ENCODE data around the gene FOXK1. TPM values are rescaled to one million over a fixed set of nuclear protein-coding genes. Genes with fewer than 3 reads are reported as not detected.

Gene FOXK1
- total and polyA plus RNA-seq, 9 of the 15 experiments (the other 6 are each of a cell fraction or from before 2014, with no cell fraction given) = 0.32 to 45.5 (median 8.1) TPM

DNA sequence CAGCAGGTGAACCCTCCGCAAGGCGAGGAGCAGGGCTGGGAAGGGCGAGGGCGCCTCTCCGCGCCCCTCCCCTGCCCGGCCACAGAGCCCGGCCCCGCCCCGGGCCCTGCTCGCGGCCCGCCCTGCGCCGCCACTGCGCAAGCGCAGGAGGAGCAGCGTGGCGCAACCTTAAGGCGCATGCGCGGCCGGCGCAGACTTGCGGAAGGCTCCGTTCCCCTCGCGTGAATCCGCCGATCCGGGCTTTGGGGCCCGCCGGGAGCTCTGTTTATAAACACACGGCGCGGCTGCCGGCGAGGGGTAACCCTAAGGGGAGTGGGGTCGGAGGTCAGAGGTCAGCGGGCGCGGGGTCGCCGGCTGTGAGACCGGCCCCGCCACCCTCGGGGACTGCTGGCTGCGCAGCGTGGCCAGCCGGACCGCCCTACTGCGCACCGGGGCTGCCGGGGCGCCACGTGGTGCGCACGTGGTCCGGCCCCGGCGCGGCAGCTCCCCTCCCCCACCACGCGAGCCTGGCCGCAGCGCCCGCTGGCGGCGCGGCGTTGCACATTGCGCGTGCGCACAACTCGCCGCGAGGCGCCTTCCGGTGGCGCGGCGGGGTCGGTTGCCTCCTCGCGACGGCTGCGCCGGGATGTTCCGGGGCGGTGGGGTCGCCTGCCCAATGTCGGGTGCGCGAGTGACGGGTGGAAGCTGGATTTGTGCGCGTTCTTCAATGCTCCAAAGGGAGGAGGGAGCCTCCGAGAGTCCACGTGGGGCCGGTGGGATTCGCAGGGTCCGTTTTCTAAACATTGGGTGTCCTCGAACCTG is 40.2 kb upstream of the FOXK1 start (continued):
- TF ChIP-seq ZNF24 (IDR thresholded peaks at IDR 0.05) (peak; percentile 46; the same call in 1 of the 2 replicates), KLF1 (tag; IDR thresholded peaks at IDR 0.05) (peak; percentile 81), L3MBTL2 (IDR thresholded peaks at IDR 0.05) (peak; percentile 99), E2F3 (CRISPR knock-in tag; IDR thresholded peaks at IDR 0.05) (peak; percentile 87), SMAD4 (CRISPR knock-in tag; conservative IDR thresholded peaks at IDR 0.05) (peak; percentile 99), RBM15 (IDR thresholded peaks at IDR 0.05; ENCODE audit: insufficient read depth, low read length) (no peak), CBX8 (IDR thresholded peaks at IDR 0.05; ENCODE audit: borderline replicate concordance, extremely low read depth, low read depth, low read length, poor library complexity, severe bottlenecking) (no peak), ILF3 (IDR thresholded peaks at IDR 0.05; ENCODE audit: borderline replicate concordance) (peak; percentile 84; the same call in 1 of the 2 replicates), HNRNPL (IDR thresholded peaks at IDR 0.05; ENCODE audit: low read depth, low read length) (0 out of 2 replicates have a peak, but pooled peaks have one; percentile 15), ZBTB1 (CRISPR knock-in tag; IDR thresholded peaks at IDR 0.05; ENCODE audit: borderline replicate concordance, low read depth) (peak; percentile 78), CBX5 (IDR thresholded peaks at IDR 0.05; ENCODE audit: borderline replicate concordance, low read depth) (peak; percentile 42), ETS2 (tag; IDR thresholded peaks at IDR 0.05; ENCODE audit: borderline replicate concordance, poor library complexity, severe bottlenecking) (peak; percentile 72), TEAD4 (IDR thresholded peaks at IDR 0.05; ENCODE audit: low read length) (peak; percentile 49), TEAD4 (CRISPR knock-in tag; IDR thresholded peaks at IDR 0.05; ENCODE audit: borderline replicate concordance) (peak; percentile 84; the same call in 1 of the 2 replicates), CBFA2T3 (IDR thresholded peaks at IDR 0.05) (no peak), SRSF3 (IDR thresholded peaks at IDR 0.05; ENCODE audit: insufficient read depth, low read length) (no peak), HIVEP1 (CRISPR knock-in tag; IDR thresholded peaks at IDR 0.05) (peak; percentile 77; the same call in 1 of the 2 replicates), ZBED1 (IDR thresholded peaks at IDR 0.05) (peak; percentile 37; the same call in 1 of the 2 replicates), POLR2B (IDR thresholded peaks at IDR 0.05; ENCODE audit: low read depth, partially characterized antibody) (peak; percentile 87), RBFOX2 (IDR thresholded peaks at IDR 0.05; ENCODE audit: low read depth, low read length) (peak; percentile 98), TRIM24 (IDR thresholded peaks at IDR 0.05) (peak in 1 of 2 experiments; percentile 58; a peak in 1 of 4 replicates), ZKSCAN8 (CRISPR knock-in tag; IDR thresholded peaks at IDR 0.05) (no peak)
- TF ChIP-seq, protein P1, sequence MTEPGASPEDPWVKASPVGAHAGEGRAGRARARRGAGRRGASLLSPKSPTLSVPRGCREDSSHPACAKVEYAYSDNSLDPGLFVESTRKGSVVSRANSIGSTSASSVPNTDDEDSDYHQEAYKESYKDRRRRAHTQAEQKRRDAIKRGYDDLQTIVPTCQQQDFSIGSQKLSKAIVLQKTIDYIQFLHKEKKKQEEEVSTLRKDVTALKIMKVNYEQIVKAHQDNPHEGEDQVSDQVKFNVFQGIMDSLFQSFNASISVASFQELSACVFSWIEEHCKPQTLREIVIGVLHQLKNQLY (CRISPR knock-in tag; conservative IDR thresholded peaks at IDR 0.05) = peak; percentile 98 to 99
- TF ChIP-seq, protein P2, sequence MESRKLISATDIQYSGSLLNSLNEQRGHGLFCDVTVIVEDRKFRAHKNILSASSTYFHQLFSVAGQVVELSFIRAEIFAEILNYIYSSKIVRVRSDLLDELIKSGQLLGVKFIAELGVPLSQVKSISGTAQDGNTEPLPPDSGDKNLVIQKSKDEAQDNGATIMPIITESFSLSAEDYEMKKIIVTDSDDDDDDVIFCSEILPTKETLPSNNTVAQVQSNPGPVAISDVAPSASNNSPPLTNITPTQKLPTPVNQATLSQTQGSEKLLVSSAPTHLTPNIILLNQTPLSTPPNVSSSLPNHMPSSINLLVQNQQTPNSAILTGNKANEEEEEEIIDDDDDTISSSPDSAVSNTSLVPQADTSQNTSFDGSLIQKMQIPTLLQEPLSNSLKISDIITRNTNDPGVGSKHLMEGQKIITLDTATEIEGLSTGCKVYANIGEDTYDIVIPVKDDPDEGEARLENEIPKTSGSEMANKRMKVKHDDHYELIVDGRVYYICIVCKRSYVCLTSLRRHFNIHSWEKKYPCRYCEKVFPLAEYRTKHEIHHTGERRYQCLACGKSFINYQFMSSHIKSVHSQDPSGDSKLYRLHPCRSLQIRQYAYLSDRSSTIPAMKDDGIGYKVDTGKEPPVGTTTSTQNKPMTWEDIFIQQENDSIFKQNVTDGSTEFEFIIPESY (CRISPR knock-in tag; IDR thresholded peaks at IDR 0.05) = peak; percentile 82
- TF ChIP-seq, protein P3, sequence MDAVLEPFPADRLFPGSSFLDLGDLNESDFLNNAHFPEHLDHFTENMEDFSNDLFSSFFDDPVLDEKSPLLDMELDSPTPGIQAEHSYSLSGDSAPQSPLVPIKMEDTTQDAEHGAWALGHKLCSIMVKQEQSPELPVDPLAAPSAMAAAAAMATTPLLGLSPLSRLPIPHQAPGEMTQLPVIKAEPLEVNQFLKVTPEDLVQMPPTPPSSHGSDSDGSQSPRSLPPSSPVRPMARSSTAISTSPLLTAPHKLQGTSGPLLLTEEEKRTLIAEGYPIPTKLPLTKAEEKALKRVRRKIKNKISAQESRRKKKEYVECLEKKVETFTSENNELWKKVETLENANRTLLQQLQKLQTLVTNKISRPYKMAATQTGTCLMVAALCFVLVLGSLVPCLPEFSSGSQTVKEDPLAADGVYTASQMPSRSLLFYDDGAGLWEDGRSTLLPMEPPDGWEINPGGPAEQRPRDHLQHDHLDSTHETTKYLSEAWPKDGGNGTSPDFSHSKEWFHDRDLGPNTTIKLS (IDR thresholded peaks at IDR 0.05; ENCODE audit: borderline replicate concordance, low read depth) = peak; percentile 99

Data from K562 (cell line).